ENCODE data around the gene ARPP19. TPM values are rescaled to one million over a fixed set of nuclear protein-coding genes. Genes with fewer than 3 reads are reported as not detected.

ARPP19 gene
- total and polyA plus RNA-seq, 9 of the 15 experiments (the other 6 are each of a cell fraction or from before 2014, with no cell fraction given), result 33.3 to 102 (median 60.5) TPM

DNA sequence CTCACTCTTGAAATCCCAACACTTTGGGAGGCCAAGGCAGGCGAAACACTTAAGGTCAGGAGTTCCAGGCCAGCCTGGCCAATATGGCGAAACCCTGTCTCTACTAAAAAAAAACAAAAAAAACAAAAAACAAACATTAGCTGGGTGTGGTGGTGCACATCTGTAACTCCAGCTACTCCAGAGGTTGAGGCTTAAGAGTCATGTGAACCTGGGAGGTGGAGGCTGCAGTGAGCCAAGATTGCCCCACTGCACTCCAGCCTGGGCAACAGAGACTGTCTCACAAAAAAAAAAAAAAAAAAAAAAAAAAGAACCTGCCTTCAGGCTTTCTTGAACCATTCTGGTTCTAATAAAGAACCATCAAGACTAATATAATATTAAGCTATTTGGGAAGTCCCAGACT, 16.5 kb downstream of the ARPP19 start:
- H2AFZ ChIP-seq (ENCODE audit: low read depth, low read length), result no peak overlapping the region
- H3K79me2 ChIP-seq (ENCODE audit: control insufficient read depth, insufficient read depth, low read length), result peaks cover 43% of the 10 kb centered on the region
- no peak for FAIRE-seq
- intact Hi-C loops (cut with micrococcal nuclease) (no loop called here), in situ Hi-C loops (cut with MboI) (no loop called here)
- no peak for DNase-seq (ENCODE audit: extremely low read depth in 1 of 4, low spot score in 3 of 4)
- H3K4me2 ChIP-seq (ENCODE audit: insufficient read depth, low read length), result no peak overlapping the region
- H3K9me1 ChIP-seq (ENCODE audit: control insufficient read depth, insufficient read depth, low read length), result no peaks in the 10 kb centered on the region
- peaks cover 3% of the 10 kb centered on the region; the same call in 1 of the 2 replicates for H4K20me1 ChIP-seq (replicated peaks; ENCODE audit: control insufficient read depth, insufficient read depth, low read length)
- H3K4me1 ChIP-seq (replicated peaks in 1 of 2; ENCODE audit: control insufficient read depth in 2 of 2, insufficient read depth in 2 of 2, low read length in 2 of 2), result peaks cover 0 to 10% of the 10 kb centered on the region in 2 experiments; a peak in 1 of 5 replicates
- TF ChIP-seq TAF7 (tag; IDR thresholded peaks at IDR 0.05) (no peak), CGGBP1 (CRISPR knock-in tag; IDR thresholded peaks at IDR 0.05) (no peak), ZNF445 (CRISPR knock-in tag; IDR thresholded peaks at IDR 0.05; ENCODE audit: low read depth) (no peak), ZNF766 (CRISPR knock-in tag; conservative IDR thresholded peaks at IDR 0.05) (no peak), MXI1 (IDR thresholded peaks at IDR 0.05; ENCODE audit: low read depth, low read length) (no peak), RBM14 (IDR thresholded peaks at IDR 0.05; ENCODE audit: borderline replicate concordance, insufficient read depth, low read depth, low read length) (no peak), BHLHE40 (IDR thresholded peaks at IDR 0.05; ENCODE audit: low read length) (no peak), ZNF134 (CRISPR knock-in tag; conservative IDR thresholded peaks at IDR 0.05) (no peak), HDAC1 (IDR thresholded peaks at IDR 0.05) (no peak), NCOA2 (IDR thresholded peaks at IDR 0.05; ENCODE audit: partially characterized antibody in 2 of 2) (no peak), SAFB (IDR thresholded peaks at IDR 0.05; ENCODE audit: borderline replicate concordance, low read depth, low read length) (no peak), ASH1L (IDR thresholded peaks at IDR 0.05; ENCODE audit: borderline replicate concordance, low read depth, partially characterized antibody) (no peak), POLR2AphosphoS2 (IDR thresholded peaks at IDR 0.05; ENCODE audit: low read length) (no peak)
- TF ChIP-seq, protein P1, sequence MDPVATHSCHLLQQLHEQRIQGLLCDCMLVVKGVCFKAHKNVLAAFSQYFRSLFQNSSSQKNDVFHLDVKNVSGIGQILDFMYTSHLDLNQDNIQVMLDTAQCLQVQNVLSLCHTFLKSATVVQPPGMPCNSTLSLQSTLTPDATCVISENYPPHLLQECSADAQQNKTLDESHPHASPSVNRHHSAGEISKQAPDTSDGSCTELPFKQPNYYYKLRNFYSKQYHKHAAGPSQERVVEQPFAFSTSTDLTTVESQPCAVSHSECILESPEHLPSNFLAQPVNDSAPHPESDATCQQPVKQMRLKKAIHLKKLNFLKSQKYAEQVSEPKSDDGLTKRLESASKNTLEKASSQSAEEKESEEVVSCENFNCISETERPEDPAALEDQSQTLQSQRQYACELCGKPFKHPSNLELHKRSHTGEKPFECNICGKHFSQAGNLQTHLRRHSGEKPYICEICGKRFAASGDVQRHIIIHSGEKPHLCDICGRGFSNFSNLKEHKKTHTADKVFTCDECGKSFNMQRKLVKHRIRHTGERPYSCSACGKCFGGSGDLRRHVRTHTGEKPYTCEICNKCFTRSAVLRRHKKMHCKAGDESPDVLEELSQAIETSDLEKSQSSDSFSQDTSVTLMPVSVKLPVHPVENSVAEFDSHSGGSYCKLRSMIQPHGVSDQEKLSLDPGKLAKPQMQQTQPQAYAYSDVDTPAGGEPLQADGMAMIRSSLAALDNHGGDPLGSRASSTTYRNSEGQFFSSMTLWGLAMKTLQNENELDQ (CRISPR knock-in tag; IDR thresholded peaks at IDR 0.05; ENCODE audit: borderline replicate concordance), result no peak
- BruUV-seq (replicated peaks), result no TSS peak
- no peaks in the 10 kb centered on the region for H3K9me3 ChIP-seq (replicated peaks; ENCODE audit: control insufficient read depth, insufficient read depth, low read depth, low read length)
- POLR2A ChIA-PET, result interaction anchor here (1.1 kb wide), 1 partner anchor 12 kb away, joined by 4 read pairs; no protein-coding TSS in a partner anchor
- WGBS (ENCODE audit: insufficient coverage, low coverage, missing lambda C conversion rate), result 93% methylated on average over 2 of the region's 2 CpGs
- H3K4me3 ChIP-seq, result no peak overlapping the region
- H3K9ac ChIP-seq (ENCODE audit: insufficient read depth in 1 of 2, low read depth in 2 of 2, low read length in 2 of 2), result no peak overlapping the region
- H3K27me3 ChIP-seq (ENCODE audit: control insufficient read depth in 2 of 2, insufficient read depth in 2 of 2, low read length in 2 of 2), result no peaks in the 10 kb centered on the region
- H3K36me3 ChIP-seq (ENCODE audit: control insufficient read depth, insufficient read depth, low read length), result peaks cover 92% of the 10 kb centered on the region
- ATAC-seq, result no peak
- H3K27ac ChIP-seq (ENCODE audit: extremely low read depth, low read depth, low read length), result no peak overlapping the region
- CTCF ChIA-PET (ENCODE audit: low intra/inter-chr PET ratio), result no interaction called here
